Measurements from ENCODE around the gene MPP3. TPM values are rescaled to one million over a fixed set of nuclear protein-coding genes. Genes with fewer than 3 reads are reported as not detected.
"Not testable (repeated sequence)": the region's sequence is repeated elsewhere in the genome, so short reads cannot be mapped to it uniquely, and the experiment has no call there.

The MPP3 gene
- total and polyA plus RNA-seq, 2 donors from 2014 or later: 3.2 to 5.8 TPM

DNA sequence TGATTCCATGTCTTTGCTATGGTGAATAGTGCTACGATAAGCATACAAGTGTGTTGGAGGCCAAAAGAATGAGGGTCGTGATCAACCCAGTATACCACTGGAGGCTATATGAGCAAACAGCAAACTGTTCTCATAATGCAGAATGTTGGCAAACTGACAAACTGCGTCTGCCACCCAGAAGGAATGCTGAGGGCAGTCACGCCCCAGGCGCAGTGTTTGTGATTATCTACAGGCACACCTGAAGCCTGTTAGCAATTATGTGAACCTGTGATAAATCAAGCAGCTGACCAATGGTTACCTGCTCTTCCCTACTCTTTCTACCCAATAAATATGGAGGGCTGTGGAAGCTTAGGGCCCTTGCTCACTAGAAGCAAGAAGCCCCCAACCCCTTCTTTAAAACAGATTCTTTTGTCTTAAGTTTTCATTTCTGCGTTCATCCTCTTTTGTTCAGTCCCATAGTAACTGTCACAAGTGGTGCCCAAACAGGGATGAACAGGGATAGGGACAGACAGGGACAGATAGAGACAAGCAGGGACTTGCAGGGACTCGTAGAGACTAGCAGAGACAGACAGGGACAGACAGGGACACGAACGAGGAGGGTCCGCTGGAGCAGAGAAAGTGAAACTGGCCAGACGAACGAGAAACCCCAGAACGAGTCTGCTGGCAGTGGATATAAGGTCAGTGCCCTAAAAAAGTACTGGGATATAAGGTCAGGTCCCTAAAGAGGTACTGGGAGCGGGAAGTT, 39.2 kb upstream of the MPP3 start:
- intact Hi-C loops (cut with DNase I): no loop called here
- Histone ChIP-seq H3K9ac (ENCODE audit: low read length in 3 of 3) (no peak overlapping the region), H3K27me3 (ENCODE audit: control insufficient read depth, insufficient read depth, low read length) (no peaks in the 10 kb centered on the region), H3K4me3 (ENCODE audit: low read length in 3 of 3) (peak overlapping the region in 1 of 3 donors; percentile 17), H3K9me3 (ENCODE audit: control insufficient read depth in 2 of 3, insufficient read depth in 1 of 3, low read length in 3 of 3) (no peaks in the 10 kb centered on the region), H3K4me1 (ENCODE audit: control insufficient read depth in 2 of 3, insufficient read depth in 2 of 3, low read depth in 1 of 3, low read length in 3 of 3) (no peaks in the 10 kb centered on the region), H3K27ac (ENCODE audit: low read depth in 2 of 2, low read length in 2 of 2) (no peak overlapping the region), H3K36me3 (ENCODE audit: control insufficient read depth in 2 of 3, insufficient read depth in 3 of 3, low read length in 3 of 3) (no peaks in the 10 kb centered on the region)
- TF ChIP-seq, protein P1, sequence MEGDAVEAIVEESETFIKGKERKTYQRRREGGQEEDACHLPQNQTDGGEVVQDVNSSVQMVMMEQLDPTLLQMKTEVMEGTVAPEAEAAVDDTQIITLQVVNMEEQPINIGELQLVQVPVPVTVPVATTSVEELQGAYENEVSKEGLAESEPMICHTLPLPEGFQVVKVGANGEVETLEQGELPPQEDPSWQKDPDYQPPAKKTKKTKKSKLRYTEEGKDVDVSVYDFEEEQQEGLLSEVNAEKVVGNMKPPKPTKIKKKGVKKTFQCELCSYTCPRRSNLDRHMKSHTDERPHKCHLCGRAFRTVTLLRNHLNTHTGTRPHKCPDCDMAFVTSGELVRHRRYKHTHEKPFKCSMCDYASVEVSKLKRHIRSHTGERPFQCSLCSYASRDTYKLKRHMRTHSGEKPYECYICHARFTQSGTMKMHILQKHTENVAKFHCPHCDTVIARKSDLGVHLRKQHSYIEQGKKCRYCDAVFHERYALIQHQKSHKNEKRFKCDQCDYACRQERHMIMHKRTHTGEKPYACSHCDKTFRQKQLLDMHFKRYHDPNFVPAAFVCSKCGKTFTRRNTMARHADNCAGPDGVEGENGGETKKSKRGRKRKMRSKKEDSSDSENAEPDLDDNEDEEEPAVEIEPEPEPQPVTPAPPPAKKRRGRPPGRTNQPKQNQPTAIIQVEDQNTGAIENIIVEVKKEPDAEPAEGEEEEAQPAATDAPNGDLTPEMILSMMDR (IDR thresholded peaks at IDR 0.05; ENCODE audit: borderline replicate concordance, extremely low read depth, insufficient read depth): no peak
- DNase-seq (peak in 1 of 5 donors; percentile 28), FAIRE-seq (no peak)

DNA sequence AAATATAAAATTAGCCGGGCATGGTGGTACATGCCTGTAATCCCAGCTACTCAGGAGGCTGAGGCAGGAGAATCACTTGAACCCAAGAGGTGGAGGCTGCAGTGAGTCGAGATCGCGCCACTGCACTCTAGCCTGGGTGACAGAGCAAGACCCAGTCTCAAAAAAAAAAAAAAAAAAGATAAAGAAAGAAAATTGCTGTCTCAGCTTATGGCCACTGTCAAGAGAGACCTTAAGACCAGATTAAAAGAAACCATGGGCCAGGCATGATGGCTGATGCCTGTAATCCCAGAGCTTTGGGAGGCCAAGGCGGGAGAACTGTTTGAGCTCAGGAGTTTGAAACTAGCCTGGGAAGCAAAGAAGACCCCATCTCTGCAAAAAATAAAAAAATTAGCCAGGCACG, 36.1 kb upstream of the MPP3 start:
- H3K27ac ChIP-seq (ENCODE audit: low read depth in 2 of 2, low read length in 2 of 2); FAIRE-seq; H3K27me3 ChIP-seq (ENCODE audit: control insufficient read depth, insufficient read depth, low read length); H3K4me1 ChIP-seq (ENCODE audit: control insufficient read depth in 2 of 3, insufficient read depth in 2 of 3, low read depth in 1 of 3, low read length in 3 of 3); H3K4me3 ChIP-seq (ENCODE audit: low read length in 3 of 3); DNase-seq; H3K36me3 ChIP-seq (ENCODE audit: control insufficient read depth in 2 of 3, insufficient read depth in 3 of 3, low read length in 3 of 3); intact Hi-C loops (cut with DNase I); H3K9me3 ChIP-seq (ENCODE audit: control insufficient read depth in 2 of 3, insufficient read depth in 1 of 3, low read length in 3 of 3); H3K9ac ChIP-seq (ENCODE audit: low read length in 3 of 3): not testable (repeated sequence)

DNA sequence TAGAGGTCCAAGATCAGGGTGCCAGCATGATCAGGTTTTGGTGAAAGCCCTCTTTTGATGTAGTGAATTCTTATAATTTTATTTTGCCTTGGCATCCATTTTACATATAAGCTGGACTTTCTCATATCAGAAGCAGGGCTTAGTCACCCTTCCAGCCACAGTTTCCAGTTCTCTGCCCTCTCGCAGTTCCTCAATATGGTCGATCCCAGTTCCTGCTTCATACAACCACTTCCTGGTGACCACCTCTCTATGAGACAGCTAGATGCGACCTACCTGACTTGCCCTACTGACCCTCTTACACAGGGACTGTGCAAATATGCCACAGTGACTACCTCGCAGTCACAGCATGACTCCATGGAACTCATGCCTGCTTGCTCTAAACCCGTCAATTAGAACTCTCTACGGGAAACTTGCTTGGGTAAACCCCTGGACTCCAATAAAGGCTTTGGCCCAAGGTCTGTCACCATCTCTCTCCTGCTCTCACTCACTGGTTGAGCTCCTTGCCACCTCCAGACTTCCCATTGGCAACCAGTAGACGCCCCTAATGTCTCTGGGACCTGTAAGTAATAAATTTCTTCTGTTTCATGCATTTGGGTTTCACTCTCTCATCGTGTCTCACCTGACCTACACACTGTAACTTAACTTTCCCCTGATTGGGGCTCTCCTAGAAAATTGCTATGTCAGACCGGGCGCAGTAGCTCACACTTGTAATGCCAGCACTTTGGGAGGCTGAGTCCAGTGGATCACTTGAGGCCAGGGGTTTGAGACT, 35.5 kb upstream of the MPP3 start:
- FAIRE-seq (no peak), DNase-seq (no peak)
- Histone ChIP-seq H3K4me1 (ENCODE audit: control insufficient read depth in 2 of 3, insufficient read depth in 2 of 3, low read depth in 1 of 3, low read length in 3 of 3) (no peaks in the 10 kb centered on the region), H3K9ac (ENCODE audit: low read length in 3 of 3) (no peak overlapping the region), H3K27ac (ENCODE audit: low read depth in 2 of 2, low read length in 2 of 2) (no peak overlapping the region), H3K36me3 (ENCODE audit: control insufficient read depth in 2 of 3, insufficient read depth in 3 of 3, low read length in 3 of 3) (no peaks in the 10 kb centered on the region), H3K9me3 (ENCODE audit: control insufficient read depth in 2 of 3, insufficient read depth in 1 of 3, low read length in 3 of 3) (no peaks in the 10 kb centered on the region), H3K27me3 (ENCODE audit: control insufficient read depth, insufficient read depth, low read length) (no peaks in the 10 kb centered on the region), H3K4me3 (ENCODE audit: low read length in 3 of 3) (no peak overlapping the region)
- intact Hi-C loops (cut with DNase I): no loop called here
- TF ChIP-seq, protein P1 (IDR thresholded peaks at IDR 0.05; ENCODE audit: borderline replicate concordance, extremely low read depth, insufficient read depth): no peak
